ENCODE results near the gene OR8A1.

- no peak for TF ChIP-seq EZH2 (IDR thresholded peaks at IDR 0.05; ENCODE audit: insufficient read depth, poor library complexity, severe bottlenecking)
- no peak for TF ChIP-seq EZH2phosphoT487 (IDR thresholded peaks at IDR 0.05; ENCODE audit: insufficient read depth, low read depth)
These were observed 35.9 kb downstream of the OR8A1 start for GRCh38 chr11:124605719-124606118.

Data from GM23248 (cell line).